IPS-18c (cell line): Measurements from ENCODE around the gene ZNF462.

ENCODE experiments used
- H3K4me3 ChIP-seq: 2 replicates; pipeline ENCODE4 v1.7.0; 2013; ENCODE audit warnings: low read depth, mild to moderate bottlenecking, low read length, moderate library complexity; ENCODE audit not compliant: insufficient read depth
- H3K9me3 ChIP-seq: one replicate; pipeline ENCODE4 v1.6.1; 2013; ENCODE audit warnings: mild to moderate bottlenecking, low read length, moderate library complexity; ENCODE audit not compliant: control insufficient read depth, insufficient read depth

The ZNF462 gene

DNA sequence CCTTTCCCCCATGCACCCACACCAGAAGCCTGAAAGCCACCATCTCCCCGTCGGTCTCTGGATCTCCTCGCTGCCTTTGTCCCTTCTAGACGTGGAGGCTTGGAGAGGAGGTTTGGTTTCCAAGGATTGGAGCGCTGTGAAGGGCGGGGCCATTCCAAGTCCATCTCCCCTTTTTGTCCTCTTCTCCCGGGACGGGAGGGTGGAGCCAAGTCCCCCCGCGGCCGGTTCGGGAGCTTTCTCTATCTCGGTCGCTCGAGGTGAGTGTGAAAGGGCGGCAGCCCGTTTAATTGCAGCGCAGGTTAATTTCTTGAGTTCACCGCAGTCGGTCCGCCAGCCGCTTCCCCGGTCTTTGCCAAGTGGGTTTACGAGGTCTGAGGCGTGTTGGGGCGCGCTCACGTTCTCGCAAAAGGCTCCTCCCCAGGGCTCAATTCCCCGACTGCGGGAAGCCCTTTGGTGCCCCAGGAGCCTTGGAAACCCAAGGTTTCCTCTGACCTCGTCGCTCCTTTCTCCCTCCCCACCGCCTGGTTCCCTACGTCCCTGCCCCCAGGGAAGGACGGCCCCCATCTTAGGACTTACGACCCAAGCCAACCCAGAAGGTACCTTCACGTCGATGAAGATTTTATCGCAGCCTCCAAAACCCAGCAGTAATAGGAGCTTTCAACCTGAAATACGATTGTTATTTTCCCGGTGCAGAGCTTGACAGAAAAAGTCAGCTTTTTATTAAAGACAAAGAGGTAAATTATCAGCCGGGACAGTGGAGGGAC is 2.8 kb upstream of the ZNF462 start:
- H3K9me3 ChIP-seq, result no peaks in the 10 kb centered on the region

GRCh38 chr9:106860721-106861639 is 2.0 kb upstream of the ZNF462 start:
- Histone ChIP-seq H3K4me3 (peak overlapping the region; percentile 73), H3K9me3 (no peaks in the 10 kb centered on the region)

More for the DNA sequence above, 2.8 kb upstream of the ZNF462 start:
- peak overlapping the region; percentile 73 for H3K4me3 ChIP-seq

GRCh38 chr9:106861640-106862109 is 1.3 kb upstream of the ZNF462 start:
- H3K9me3 ChIP-seq, result no peaks in the 10 kb centered on the region
- H3K4me3 ChIP-seq, result peak overlapping the region; percentile 73

- Histone ChIP-seq H3K4me3 (peak overlapping the region; percentile 73), H3K9me3 (no peaks in the 10 kb centered on the region)
Observed at GRCh38 chr9:106862110-106862820, 701 bp upstream of the ZNF462 start.

- Histone ChIP-seq H3K4me3 (peak overlapping the region; percentile 73), H3K9me3 (no peaks in the 10 kb centered on the region)
Observed at GRCh38 chr9:106864373-106865143, 1.6 kb downstream of the ZNF462 start.

GRCh38 chr9:106866243-106866642 is 3.3 kb downstream of the ZNF462 start:
- Histone ChIP-seq H3K4me3 (no peak overlapping the region), H3K9me3 (no peaks in the 10 kb centered on the region)

DNA sequence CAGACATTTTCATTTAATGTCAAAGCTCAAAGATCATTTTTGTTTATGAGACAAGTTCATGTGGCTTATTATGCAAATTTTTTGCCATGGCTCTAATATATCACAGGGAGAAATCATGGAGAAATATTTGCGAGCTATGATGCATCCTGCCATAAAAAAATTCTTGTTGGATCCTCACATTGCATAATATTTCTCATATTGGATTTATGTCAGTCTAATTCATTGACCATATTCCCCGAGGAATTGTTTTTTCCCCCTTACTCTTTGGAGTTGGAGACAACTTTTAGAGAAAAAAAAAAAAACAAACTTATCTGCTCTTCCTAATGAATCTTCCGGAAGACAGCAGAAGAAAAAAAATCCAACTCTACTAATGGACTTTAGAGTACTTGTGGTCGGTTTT is 4.3 kb downstream of the ZNF462 start:
- Histone ChIP-seq H3K9me3 (no peaks in the 10 kb centered on the region), H3K4me3 (no peak overlapping the region)

- no peak overlapping the region for H3K4me3 ChIP-seq
Observed at GRCh38 chr9:106868087-106868486, 5.1 kb downstream of the ZNF462 start.

GRCh38 chr9:106868565-106868964 is 5.6 kb downstream of the ZNF462 start:
- Histone ChIP-seq H3K9me3 (no peaks in the 10 kb centered on the region), H3K4me3 (no peak overlapping the region)

More at GRCh38 chr9:106868087-106868486, 5.1 kb downstream of the ZNF462 start:
- H3K9me3 ChIP-seq, result no peaks in the 10 kb centered on the region

- Histone ChIP-seq H3K4me3 (no peak overlapping the region), H3K9me3 (no peaks in the 10 kb centered on the region)
Observed at GRCh38 chr9:106869028-106869427, 6.1 kb downstream of the ZNF462 start.

DNA sequence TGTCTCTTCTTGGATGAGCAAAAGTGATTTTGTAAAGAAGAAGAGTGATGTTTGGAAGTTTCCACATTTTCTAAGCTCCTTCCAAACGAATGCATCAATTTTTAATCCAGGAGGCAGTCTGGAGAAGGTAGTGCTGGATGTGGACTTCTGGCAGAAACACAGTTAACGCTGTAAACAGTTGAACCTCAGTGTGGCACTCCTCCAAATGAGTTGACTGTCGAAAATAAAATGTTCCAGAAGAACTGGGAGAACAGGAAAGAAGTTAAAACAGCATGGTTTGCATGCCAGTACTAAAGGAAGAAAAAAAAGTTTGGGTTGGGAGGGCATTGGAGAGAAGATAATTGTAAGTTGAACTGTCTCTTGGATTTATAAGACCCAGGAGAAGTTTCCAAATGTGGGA is 6.5 kb downstream of the ZNF462 start:
- Histone ChIP-seq H3K9me3 (no peaks in the 10 kb centered on the region), H3K4me3 (no peak overlapping the region)

GRCh38 chr9:106872641-106873040 is 9.7 kb downstream of the ZNF462 start:
- no peak overlapping the region for H3K4me3 ChIP-seq
- no peaks in the 10 kb centered on the region for H3K9me3 ChIP-seq

- Histone ChIP-seq H3K9me3 (no peaks in the 10 kb centered on the region), H3K4me3 (no peak overlapping the region)
Observed at GRCh38 chr9:106874031-106874430, 11.1 kb downstream of the ZNF462 start.

- H3K4me3 ChIP-seq, result no peak overlapping the region
Observed at GRCh38 chr9:106874652-106875051, 11.7 kb downstream of the ZNF462 start.

DNA sequence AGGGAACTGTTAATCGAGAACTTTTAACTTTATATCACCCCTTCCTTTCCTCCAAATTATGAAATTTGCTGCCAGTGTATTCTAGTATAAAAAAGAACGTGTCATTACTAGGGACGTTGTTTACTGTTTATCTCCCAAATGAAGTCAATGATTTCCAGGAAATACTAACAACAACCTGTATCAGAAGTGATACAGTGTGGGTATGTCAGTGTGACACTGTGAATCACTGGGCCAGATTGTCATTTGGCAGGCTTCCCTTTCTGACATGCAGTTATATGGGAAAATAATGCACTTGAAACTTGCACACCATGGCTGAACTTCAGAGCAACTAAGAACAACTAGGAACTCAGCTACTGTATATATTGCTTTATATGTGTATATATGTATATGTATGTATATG is 12.6 kb downstream of the ZNF462 start:
- H3K9me3 ChIP-seq, result no peaks in the 10 kb centered on the region

More at GRCh38 chr9:106874652-106875051, 11.7 kb downstream of the ZNF462 start:
- no peaks in the 10 kb centered on the region for H3K9me3 ChIP-seq

GRCh38 chr9:106877345-106877744 is 14.4 kb downstream of the ZNF462 start:
- no peaks in the 10 kb centered on the region for H3K9me3 ChIP-seq
- no peak overlapping the region for H3K4me3 ChIP-seq

More for the DNA sequence above, 12.6 kb downstream of the ZNF462 start:
- no peak overlapping the region for H3K4me3 ChIP-seq
